Measurements from ENCODE around the gene DNAH10.

DNAH10 gene

DNA sequence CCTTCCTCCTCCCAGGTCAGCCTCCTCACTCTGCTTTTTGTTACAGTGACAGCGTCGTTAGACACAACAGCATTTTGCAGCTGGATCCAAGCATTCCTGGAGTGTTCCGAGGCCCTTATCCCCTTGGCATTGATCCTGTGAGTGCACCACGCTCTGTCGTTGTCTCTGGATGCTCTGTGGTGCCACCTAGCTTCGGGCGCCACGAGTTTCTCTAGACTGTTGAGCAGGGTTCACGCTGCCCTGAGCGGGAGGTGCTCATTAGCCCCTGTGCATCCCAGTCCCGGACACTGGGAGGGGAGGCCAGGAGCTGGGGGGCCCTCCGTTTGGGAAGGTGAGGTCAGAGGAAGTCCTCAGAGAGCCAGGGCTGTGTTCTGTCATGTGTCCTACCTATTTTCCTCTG lies 17.3 kb upstream of the DNAH10 start:
- no peak for DNase-seq (ENCODE audit: low read depth)
- no peak overlapping the region for H3K4me3 ChIP-seq (ENCODE audit: low read depth, low read length)

- no peak for DNase-seq (ENCODE audit: low read depth)
- H3K4me3 ChIP-seq (ENCODE audit: low read depth, low read length) = no peak overlapping the region
Observed at GRCh38 chr12:123747309-123747708, 14.8 kb upstream of the DNAH10 start.

- no peak for DNase-seq (ENCODE audit: low read depth)
- no peak overlapping the region for H3K4me3 ChIP-seq (ENCODE audit: low read depth, low read length)
Observed at GRCh38 chr12:123748161-123748560, 13.9 kb upstream of the DNAH10 start.

GRCh38 chr12:123748661-123749060 lies 13.4 kb upstream of the DNAH10 start:
- peak; percentile 21 for DNase-seq (ENCODE audit: low read depth)
- no peak overlapping the region for H3K4me3 ChIP-seq (ENCODE audit: low read depth, low read length)

- DNase-seq (ENCODE audit: low read depth) = no peak
- H3K4me3 ChIP-seq (ENCODE audit: low read depth, low read length) = no peak overlapping the region
Observed at GRCh38 chr12:123749355-123749754, 12.7 kb upstream of the DNAH10 start.

DNA sequence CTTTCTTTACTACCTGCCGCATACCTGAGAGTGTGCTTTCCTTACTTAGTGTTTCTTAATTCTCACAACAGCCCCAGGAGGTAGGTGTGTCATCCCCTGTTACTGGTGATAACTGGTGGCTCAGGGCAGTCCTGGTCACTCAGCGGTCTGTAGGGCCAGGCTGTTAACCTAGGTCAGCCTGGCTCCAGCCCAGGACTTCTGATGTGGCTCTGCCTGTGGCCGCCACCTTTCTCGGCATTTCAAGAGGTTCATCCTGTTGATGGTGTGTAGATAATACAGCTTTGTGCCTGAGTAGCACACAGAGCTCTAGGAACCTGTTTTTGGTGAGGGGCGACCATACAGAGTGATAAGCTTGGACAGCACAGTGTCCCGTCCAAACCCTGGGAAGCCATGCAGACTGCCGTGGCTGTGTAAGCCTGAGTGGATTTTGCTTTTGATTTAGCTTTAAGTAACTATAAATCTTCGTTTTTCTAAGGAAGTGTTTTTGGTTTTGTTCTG lies 11.9 kb upstream of the DNAH10 start:
- DNase-seq (ENCODE audit: low read depth) = no peak

GRCh38 chr12:123752046-123752445 lies 10.1 kb upstream of the DNAH10 start:
- no peak for DNase-seq (ENCODE audit: low read depth)
- no peak overlapping the region for H3K4me3 ChIP-seq (ENCODE audit: low read depth, low read length)

More for the DNA sequence above, 11.9 kb upstream of the DNAH10 start:
- H3K4me3 ChIP-seq (ENCODE audit: low read depth, low read length) = no peak overlapping the region

GRCh38 chr12:123754041-123754772 lies 7.9 kb upstream of the DNAH10 start:
- no peak overlapping the region for H3K4me3 ChIP-seq (ENCODE audit: low read depth, low read length)
- DNase-seq (ENCODE audit: low read depth) = no peak

DNA sequence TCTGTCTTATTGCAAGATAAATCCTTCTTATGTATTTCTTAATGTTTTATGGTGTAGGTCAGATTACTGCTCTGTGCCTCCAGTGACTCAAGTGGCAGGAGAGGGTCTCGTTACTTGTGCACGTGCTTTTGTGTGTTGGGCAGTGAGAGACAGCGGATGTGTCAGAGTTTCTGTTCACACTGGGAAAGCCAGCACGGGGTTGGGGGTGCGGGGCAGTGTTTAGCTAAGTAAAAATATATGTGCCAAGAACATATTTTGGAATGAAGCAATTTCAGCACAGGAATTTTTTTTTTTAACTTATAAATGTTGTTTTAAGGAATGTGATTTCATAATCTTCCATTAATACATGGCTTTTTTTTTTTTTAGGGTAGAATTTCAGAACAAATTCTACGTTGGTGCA lies 4.5 kb upstream of the DNAH10 start:
- DNase-seq (ENCODE audit: low read depth) = peak; percentile 36
- H3K4me3 ChIP-seq (ENCODE audit: low read depth, low read length) = no peak overlapping the region

GRCh38 chr12:123760267-123760938 lies 1.7 kb upstream of the DNAH10 start:
- no peak for DNase-seq (ENCODE audit: low read depth)
- H3K4me3 ChIP-seq (ENCODE audit: low read depth, low read length) = no peak overlapping the region

DNA sequence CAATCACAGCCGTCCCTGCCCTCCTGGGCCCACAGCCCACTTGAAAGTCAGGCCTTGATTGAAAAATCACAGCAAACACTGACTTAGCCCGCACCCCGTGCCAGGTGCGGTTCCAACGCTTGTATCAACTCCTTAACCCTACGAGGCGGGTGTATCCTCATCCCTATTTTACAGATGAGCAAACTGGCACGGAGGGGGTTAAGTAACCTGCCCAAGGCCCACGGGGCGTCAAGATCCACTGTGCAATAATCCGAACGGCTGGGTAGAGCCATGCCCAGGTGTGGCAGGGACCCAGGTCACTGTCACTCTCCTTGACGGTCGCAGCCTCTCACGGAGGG lies 583 bp downstream of the DNAH10 start:
- peak overlapping the region; percentile 43 for H3K4me3 ChIP-seq (ENCODE audit: low read depth, low read length)
- DNase-seq (ENCODE audit: low read depth) = no peak

GRCh38 chr12:123763093-123763492 lies 992 bp downstream of the DNAH10 start:
- DNase-seq (ENCODE audit: low read depth) = no peak
- no peak overlapping the region for H3K4me3 ChIP-seq (ENCODE audit: low read depth, low read length)

DNA sequence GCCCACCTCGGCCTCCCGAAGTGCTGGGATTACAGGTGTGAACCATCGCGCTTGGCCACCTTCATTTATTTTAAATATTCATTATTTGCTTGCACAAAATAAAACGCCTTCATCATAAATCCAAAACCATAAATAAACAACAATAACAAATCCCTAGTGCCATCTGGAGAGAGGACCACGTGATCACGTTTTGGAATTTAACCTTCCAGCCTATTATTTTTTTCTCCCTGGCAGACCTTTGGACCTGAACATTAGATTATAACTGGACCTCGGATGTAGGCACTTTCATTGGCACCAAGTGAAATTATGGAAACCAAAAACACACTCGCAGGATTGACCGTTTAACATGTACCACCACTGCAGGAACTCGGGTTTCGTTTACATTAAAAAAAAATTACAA lies 2.0 kb downstream of the DNAH10 start:
- no peak overlapping the region for H3K4me3 ChIP-seq (ENCODE audit: low read depth, low read length)
- DNase-seq (ENCODE audit: low read depth) = no peak

DNA sequence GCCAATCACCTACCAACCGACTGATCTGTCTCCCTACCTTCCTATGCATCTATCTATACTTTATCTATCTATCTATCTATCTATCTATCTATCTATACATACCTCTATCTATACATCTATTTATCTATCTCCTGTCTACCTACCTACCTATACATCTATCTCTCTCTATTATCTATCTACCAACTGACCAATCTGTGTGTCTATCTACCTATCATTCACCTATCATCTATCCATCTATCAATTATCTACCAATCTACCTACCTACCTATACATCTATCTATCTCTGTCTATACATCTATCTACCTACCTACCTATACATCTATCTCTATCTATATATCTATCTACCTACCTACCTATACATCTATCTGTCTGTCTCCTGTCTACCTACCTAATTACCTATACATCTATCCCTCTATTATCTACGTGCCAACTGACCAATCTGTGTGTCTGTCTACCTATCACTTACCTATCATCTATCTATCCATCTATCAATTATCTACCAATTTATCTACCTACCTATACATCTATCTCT lies 3.5 kb downstream of the DNAH10 start:
- H3K4me3 ChIP-seq (ENCODE audit: low read depth, low read length) = no peak overlapping the region
- no peak for DNase-seq (ENCODE audit: low read depth)

DNA sequence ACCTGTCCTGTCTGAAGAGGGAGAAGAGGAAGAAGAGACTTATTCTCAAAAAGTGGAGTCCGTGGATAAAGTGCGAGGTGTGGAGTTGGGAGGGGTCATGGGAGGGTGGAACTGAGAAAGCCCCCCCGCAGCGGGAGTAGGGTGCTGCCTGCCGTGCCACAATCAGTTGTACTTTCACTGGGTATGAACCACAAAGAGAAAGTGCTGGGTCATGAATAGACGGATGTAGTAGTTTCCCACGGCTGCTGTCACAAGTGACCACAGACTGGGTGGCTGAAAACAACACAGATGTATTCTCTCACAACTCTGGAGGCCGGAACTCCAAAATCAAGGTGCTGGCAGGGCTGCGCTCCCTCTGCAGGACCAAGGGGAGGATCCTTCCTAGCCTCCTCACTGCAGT lies 5.5 kb downstream of the DNAH10 start:
- no peak for DNase-seq (ENCODE audit: low read depth)
- no peak overlapping the region for H3K4me3 ChIP-seq (ENCODE audit: low read depth, low read length)

GRCh38 chr12:123771261-123771660 lies 9.2 kb downstream of the DNAH10 start:
- DNase-seq (ENCODE audit: low read depth) = no peak
- no peak overlapping the region for H3K4me3 ChIP-seq (ENCODE audit: low read depth, low read length)

DNA sequence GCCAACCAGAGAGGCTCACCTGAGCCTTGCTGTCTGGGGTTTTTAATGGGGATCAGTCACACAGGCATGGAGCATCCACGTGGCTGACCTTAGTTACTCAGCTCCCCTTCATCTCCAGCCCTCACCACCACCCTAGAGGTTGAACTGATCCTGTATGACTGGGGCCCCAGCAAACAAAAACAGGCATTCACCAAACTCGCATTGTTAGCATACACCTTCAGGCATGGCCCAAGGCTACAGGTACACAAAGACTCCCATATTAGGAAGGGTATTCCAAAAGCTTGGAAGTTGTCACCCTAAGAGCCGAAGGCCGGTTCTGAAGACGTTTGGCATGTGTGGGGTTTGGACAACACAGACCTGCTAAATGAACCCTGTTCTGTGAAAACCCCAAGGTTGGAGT lies 10.0 kb downstream of the DNAH10 start:
- H3K4me3 ChIP-seq (ENCODE audit: low read depth, low read length) = no peak overlapping the region
- no peak for DNase-seq (ENCODE audit: low read depth)

GRCh38 chr12:123773375-123773774 lies 11.3 kb downstream of the DNAH10 start:
- no peak for DNase-seq (ENCODE audit: low read depth)
- no peak overlapping the region for H3K4me3 ChIP-seq (ENCODE audit: low read depth, low read length)

GRCh38 chr12:123779551-123779950 lies 17.4 kb downstream of the DNAH10 start:
- H3K4me3 ChIP-seq (ENCODE audit: low read depth, low read length) = no peak overlapping the region
- no peak for DNase-seq (ENCODE audit: low read depth)

DNA sequence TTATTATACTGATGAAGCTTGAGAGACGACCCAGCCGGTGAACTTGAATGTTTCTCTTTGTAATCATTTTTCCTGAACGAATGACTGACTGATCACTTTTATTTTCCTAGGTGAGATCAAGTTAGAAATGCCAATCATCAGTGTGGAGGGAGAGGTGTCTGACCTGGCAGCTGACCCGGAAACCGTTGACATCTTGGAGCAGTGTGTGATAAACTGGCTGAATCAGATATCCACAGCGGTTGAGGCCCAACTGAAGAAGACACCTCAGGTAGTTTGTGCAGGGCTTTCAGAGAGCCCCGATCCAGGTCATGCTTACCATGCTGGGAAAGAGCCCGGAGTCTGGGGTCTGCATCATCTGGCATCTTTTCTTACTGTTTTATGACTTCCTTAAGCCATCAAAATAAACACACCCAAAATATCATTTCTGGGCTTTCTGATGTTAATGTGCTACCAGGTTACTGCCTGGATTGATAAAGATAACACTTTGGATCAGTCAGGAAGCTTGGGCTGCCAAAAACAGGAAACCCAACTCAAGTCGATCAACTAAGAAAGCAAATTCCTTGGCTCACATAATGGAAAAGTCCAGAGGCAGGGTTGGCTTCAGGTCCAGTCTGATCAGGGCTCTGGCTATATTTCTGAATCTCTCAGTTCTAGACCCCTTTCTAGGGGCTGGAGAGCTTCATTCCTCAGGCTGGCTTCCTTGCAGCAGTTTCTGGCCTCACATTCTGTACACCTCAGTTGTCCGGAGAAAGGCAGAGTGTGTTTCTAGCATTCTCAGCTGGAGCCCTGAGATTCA lies 21.1 kb downstream of the DNAH10 start:
- no peak overlapping the region for H3K4me3 ChIP-seq (ENCODE audit: low read depth, low read length)
- no peak for DNase-seq (ENCODE audit: low read depth)
